Stimulated activated CD4-positive, alpha-beta T cell treated with anti-CD3 and anti-CD28 coated beads, Interleukin-4, amount 100 ng/mL, for 48 hours (primary cell): Measurements from ENCODE around the gene ITGBL1.
A peak's percentile ranks its signal among the peaks of the same experiment; 100 is the strongest.

Source experiments
- DNase-seq, 2 donors: peaks; one replicate each; pipeline ENCODE4 v3.0.0-alpha.2; 2020; ENCODE audit warnings: low read depth in 2 of 2

Gene ITGBL1

DNA sequence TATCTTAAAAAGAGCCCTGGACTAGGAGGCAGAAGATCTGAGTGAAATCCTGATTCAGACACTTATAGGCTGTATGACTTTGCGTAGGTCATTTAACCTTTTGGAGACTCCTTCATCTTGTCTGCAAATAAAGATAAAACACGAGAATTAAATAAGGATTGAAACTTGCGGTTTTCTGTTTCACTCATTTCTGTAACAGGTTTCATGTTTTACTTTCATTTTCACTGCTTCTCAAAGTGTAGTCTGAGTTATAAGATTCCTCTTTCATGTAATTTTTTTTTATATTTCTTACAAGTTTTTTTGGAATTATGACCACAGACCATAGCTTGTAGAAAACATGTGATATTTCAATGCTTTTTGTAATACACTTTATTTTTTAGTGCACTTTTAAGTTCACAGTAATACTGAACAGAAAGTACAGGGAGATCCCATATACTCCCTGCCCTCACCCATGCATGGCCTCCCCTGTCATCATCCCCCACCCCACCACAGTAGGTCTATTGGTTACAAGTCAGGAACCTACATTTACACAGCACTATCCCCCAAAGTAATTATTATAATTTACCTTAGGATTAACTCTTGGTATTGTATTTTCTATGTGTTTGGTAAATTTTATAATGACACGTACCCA, 174.6 kb downstream of the ITGBL1 start:
- DNase-seq, result peak in 1 of 2 donors; percentile 26

DNA sequence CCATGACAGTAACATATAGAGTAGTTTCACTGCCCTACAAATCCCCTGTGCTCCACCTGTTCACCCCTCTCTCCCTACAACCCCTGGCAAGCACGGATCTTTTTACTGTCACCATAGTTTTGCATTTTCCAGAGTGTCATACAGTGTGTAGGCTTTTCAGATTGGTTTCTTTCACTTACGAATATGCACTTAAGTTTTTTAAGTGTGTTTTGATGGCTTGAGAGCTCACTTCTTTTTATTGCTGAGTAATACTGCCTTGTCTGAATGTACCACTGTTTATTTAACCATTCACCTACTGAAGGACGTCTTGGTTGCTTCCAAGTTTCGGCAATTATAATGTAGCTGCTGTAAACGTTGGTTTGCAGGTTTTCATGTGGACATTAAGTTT, 175.1 kb downstream of the ITGBL1 start:
- no peak for DNase-seq

DNA sequence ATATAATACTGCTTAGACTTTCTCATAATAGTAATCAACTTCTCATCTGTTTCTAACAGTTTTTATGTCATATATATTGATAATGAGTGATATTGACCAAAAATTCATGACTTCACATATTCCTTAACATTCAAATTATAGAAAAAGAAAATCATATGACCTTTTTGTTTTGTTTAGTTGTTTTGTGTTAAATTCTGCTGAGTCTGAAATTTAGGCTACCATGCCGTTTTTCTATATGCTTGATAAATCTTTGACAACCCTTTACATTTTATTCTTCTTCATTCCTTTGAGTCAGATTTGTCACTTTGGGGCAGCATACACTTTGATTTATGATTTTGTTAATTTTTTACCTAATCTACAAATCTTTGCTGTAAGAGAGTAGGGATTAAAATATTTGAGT, 176.4 kb downstream of the ITGBL1 start:
- no peak for DNase-seq

DNA sequence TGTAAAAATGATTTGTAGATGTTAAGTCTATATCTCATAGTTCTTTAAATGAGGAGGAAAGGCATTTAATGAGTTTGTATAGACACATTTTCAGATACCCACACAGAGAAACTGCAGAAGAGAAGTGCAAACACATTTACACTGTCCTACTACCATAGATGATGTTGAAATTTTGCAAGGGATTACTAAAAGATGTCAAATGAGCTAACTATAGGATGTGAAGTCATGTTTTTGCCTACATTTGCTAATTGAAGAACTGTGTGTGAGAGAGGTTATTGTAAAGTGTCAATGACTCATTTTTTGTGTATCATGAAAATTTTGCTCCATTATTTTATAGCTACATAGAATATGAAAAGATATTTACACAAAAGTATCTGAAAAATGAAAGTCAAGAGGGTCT, 178.9 kb downstream of the ITGBL1 start:
- no peak for DNase-seq

DNA sequence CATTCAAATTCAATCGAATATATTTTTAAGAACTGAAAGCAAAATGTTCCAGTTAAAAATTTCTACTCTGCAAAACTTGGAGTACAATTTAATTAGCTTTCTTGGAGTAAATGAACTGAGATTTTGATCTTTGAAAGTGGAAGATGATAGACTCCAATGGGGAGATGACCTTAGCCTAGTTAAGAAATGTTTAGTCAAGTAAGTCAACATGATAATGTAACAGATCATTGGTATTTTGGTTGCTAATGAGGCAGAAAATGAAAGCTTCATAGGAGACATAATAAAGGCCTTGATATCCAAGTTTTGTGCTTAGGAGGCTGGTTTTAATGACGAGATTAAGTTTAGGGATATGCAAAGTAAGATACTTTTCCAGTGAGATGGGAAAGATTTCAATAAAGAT, 181.7 kb downstream of the ITGBL1 start:
- DNase-seq, result no peak

DNA sequence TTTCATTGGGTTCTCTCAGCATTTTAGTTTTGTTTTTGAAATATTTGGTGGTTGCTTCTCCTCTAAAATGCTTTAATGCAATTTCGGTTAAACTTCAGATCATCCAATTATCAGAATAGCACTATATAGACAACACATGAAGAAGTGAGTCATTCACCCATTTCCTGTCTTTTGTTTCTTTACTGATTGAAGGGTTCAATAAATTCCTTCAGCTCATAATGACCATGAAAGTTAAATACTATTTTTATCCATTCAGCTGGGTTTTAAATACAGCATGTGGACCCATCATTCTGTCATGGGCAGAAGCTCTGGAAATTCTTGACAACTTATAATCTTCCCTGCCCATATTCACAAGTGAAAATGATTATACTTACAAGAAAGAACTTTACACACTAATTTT, 187.2 kb downstream of the ITGBL1 start:
- DNase-seq, result no peak

DNA sequence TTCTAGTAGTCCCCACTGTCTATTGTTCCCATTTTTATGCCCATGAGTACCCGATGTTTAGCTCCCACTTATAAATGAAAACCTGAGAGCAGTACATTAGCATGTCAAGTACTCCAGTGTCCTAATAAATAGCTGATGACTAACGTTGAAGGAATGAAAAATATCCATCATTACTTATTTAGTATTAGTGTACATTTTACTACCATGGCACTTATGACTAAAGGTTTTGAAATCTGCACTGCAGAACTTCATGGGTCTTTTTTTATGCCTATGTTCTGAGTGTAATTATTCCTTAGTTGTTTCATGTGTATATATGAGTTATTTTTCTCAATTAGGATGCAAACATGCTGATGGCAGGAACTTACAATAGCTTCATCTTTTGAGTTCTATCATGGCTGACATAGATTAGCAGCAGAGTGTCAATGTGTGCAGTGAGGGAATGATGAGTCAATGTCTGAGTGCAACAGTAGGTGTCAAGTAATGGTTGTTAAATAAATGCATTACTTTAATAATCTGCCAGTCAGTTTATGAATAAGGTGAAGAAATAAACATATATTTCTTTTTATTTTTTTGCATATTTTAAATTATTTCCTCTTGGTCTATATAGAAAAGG, 188.4 kb downstream of the ITGBL1 start:
- DNase-seq, result no peak

DNA sequence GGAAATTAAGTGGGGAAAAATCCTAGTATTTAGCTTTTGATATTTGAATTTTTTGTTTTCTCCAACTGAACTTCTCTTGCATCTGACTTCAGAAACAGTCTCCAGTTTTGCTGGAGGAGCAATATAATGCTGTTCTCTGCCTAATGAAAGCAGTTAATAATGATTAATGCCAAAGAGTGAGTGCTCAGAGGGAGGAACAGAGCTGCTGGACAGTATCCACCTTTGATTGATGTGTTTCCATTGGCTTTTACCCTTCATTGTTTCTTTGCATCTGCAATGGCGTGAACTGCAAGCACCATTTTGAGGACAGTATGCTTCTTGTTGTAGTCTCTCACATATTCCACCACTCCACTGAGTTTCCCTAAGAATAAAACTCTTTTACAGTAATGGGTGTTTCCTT, 193.4 kb downstream of the ITGBL1 start:
- DNase-seq, result no peak

DNA sequence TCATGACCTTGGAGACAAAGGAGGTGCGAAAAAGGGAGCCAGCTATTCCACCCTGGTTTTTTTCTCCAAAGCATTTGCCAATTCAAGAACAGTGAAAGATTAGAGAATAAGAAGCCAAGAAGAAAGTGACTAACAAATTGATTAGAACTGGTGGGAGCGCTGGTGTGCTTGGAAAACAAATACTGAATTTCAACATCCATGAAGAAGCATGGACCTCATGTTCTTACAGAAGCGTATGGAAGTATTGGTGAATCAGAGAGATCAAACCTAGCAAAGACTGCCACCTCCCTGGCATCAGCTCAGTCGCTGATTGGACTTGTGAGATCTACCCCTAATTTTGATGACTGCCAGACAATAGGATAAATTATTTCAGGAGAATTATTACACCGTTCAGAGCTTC, 195.3 kb downstream of the ITGBL1 start:
- no peak for DNase-seq

DNA sequence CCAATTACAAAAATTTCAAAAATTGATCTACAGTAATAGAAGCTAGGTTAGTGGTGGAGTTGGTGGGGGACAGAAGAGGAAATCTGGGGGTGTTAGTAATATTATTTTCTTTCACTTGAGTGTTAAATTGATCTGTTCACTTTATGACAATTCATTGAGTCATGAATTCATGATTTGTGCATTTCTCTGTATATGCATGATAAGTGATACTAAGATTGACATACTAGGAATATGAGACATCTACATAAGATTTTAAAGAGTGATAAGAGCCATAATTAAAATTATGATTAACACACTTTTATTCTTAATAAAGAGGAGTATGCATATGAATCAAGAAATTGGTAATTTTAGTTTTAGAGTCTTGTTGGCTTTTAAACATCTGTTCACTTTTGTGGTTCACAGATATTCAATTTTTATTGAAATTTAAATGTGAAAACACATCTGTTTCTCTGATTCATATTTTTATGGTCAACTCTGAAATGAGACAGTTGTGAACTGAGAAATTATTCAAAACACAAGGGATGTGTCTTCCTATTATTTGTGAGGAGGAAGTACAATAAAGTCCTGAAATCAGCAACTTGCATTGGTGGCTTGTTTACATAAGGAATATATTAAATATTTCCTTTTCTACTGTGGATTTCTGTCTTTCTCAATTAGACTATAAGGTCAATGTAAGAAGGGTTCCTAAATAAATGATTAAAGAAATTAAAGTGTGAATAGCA, 196.5 kb downstream of the ITGBL1 start:
- no peak for DNase-seq

DNA sequence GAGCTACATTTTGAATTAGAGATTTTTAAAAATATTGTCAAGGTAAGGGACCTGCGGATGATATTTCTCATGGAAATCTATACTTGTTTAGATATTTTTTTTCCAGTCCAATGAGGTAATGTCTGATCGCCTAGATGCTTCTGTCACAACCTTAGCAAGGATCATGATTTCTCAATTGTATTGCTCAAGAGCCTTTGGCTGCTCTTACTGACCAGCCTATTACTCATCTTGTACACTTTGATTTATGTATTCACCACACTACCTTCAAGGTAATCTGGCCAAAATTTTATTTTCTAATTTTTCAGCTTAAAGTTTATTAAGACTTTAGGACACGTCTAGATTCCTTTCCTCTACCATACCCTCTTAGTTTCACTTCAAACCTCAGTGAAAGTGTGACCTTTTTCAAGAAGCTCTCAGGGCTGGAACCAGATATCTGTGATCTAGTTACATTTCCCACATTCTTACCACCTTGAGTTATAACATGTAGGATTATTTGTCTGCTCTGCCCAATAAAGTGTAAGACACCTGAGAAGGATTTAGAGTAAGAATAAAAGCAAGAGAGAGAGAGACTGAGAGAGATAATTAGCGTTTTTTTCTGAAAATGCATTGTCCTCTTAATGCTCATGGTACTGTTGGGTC, 197.1 kb downstream of the ITGBL1 start:
- no peak for DNase-seq

DNA sequence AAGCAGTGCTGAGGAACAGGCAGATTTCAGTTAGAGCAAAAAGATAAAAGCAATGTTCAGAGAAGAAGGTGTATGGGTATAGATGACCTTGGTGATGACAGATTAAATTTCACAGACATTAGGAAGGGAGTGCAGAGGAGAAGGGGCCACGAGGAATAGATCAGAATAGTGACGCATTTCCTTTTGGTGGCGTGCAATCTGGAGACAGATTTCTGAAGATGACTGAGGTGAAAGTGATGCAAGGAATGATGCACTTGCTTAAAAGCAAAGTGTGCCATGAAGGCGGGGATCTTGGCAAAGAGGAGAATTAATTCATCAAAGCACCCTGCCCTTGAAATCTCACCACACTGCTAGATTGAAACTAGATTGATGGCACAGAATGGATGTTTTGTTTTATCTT, 202.4 kb downstream of the ITGBL1 start:
- no peak for DNase-seq

DNA sequence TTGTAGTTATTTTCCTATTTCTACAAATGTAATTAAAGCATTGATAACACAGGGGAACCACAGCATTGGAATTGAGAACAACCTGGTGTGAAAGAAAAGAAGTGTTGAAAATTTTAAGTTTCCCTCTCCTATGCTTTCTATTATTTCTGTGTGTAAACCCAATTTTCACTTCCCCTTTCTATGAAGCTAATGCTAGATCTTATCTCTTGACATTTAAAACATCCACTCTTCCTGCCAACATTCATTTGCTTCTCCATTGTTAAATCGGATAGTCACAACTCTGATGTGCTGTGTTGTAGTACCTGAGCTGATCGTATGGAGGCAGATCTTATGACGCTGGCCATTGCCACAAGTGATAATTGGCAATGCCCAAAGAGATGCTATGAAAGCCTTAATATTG, 203.0 kb downstream of the ITGBL1 start:
- DNase-seq, result no peak

DNA sequence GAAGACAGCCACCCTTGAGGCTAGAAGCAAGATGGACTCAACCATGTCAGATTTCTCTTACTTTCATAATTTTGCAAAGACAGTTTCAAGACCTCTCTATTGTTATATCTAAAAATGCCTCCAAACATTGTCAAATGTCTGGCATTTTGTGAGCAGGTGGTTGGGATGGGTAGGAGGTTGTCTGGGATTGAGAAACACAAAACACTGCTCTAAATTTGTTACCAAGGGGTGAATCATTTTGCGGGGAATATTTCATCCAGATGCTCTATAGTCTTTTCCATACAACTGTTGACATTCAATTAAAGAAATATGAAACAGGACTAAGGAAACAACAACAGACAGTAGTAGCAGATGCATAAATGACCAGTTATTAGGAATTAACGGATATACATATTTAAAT, 208.2 kb downstream of the ITGBL1 start:
- DNase-seq, result no peak

DNA sequence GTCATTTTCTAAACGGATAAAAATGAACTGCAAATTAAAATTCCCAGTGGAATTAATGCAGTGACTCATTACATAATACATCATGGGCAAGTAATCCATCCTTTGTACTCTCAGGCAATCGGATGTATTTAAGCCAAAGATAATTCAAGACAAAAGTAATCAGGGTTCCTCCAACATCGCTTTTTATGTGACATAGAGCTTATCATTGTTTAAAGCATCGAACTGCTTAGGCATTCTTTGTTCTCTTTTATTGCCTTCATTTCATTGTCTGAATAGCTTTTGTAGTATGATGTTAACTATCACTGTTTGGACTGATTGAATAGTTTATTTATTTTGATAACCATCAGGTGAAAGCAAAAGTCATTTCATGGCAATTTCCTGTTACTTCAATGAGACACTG, 209.4 kb downstream of the ITGBL1 start:
- DNase-seq, result no peak

DNA sequence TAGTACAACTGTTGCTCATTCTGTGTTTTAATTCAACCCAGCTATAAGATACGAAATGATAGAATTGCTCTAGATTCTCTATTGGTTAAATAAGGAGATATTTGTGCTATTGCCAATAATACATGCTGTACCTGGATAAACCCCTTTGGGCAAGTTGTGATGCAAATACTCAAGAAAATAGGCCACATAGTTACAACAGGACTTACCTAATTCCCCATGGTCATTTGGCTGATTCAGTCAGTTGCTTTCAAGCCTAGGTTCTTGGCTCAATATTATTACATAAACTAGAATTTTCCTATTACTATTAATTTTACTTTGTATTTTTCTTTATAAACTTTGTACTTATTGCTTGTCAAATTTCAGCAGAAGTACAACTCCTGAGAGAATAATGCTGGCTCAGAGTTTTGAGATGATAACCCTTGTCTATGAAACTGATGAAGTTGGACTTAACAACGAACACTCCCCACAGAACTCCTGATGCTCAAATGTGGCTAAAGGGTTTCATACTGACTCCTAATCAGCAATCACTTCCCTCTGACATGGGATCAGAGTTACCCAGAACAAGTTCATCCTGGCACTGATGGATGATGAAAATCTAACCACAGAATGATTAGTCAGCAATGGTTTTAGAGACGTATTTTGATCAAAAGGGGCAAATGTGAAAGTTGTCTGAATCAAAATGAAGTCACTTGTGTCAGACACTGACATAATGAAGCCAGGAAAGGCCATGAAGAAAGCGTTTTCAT, 221.1 kb downstream of the ITGBL1 start:
- no peak for DNase-seq

DNA sequence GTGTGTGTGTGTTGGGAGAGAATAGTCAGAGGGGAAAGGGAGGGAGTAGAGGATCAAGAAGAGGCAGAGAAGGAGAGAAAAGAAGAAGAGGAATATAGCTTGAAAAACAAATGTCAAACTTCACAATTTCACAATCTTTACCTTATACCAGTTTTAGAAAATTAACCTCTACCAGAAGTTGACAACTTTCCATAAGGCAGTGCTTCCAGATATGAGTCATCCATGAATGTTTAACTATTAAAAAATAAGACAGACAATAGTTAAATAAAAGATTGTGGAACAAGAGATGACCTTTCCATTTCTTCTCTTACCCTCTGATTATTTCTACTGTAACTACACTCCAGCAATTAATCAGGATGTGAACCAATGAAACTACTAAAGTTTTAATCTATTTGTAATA, 229.4 kb downstream of the ITGBL1 start:
- DNase-seq, result no peak

DNA sequence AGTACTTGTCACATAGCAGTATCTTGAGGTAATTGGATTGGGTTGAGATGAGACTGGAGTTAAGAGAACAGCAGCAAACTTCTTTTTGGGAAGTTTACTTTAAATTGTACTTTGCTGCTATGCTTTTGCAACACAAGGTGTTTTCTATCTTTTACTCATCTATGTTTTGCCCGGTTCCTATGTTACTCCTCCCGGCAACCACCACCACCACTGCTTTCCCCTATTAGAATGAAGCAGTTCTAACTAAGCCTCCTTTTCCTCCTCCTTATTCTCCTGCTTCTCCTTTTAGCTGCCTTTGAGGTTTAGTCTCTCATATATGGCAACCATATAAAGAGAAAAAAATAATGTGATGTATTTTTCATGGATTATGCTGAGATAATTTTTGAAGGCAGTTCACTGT, 233.5 kb downstream of the ITGBL1 start:
- DNase-seq, result no peak

DNA sequence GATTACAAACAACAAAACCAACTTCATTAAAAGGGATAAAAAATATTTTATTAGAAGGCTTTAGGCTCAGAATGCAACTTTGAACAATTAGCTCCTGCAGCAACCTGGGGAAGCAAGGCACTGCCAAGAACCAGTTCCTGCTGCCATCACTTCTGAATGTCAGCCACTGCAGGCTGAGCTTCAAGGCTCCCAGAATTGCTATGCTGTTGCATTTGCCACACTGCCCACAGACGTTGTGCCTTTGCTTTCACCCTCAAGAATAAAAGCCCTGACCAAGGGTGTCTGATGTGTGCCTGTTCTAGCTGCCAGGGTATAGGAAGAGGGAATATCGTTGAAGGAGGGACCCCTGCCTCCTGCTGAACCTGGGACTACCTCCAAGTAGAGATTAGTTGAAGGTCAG, 238.4 kb downstream of the ITGBL1 start:
- DNase-seq, result no peak

DNA sequence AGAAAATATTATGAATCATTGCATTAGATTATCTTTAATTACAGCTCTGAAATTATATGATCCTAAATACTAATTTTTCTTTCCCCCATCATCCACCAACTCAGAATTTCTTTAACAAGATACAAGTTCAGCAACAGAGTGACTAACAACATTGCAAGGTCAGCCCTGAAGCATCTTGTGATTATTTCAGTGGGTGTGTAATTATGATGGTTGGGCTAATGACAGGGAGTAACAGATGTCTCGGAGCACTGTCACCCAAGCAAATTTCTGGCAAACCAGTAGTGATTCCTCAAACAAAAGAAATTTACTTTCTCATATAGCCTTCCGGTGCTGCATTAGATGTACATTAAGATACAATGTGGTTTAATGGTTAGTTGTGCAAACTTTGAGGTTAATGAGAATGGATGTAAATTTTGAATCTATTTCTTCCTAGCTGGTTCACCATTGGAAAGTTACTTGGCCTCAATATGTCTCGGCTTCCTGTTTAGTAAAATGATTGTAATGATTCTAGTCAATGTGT, 238.9 kb downstream of the ITGBL1 start:
- no peak for DNase-seq

DNA sequence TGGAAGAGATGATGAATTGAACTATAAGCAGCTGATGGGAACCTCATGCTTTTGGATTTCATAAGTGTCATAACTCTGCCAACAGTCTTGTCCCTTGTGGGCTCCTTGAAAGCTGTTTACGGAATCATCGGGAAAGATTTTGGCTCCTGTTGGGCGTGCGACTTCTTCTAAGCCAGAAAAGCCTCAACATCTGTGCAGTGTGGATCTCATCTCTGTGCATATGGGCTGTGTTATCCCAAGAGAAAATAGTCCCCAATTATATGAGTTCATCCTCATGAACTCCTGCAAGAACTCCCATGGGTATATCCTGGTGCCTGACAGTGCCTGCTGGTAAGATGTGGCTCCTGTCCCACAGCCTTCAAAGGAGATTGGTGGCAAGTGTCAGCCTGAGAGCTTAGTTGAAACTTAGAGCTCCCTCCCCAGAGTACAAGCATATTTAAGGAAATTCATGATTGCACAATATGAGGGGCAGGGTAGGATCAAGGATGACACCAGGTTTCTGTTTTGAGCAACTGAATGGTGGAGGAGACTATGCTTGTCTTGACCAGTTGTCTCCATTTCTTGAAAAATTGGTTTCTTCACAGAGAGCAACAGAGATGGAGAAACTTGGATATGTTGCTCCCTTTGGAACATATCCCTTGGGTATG, 243.5 kb downstream of the ITGBL1 start:
- DNase-seq, result no peak

DNA sequence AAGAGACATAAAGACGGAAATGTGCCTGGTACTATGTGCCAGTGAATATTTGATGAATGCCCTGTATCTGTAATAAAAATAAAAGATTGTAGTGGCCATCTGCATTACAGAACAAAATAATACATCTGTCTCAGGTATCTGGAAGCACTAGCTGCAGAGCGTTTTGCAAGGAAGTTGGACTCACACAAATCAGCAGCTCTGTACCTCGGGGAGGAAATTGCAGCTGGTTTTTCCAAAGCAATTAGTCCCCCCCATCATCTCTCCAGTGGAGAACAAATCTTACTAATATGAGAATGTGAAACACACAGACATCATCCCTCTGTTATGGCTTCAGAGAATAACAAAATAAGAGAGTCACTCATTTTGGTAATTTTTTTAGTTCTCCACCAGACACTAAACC, 245.3 kb downstream of the ITGBL1 start:
- DNase-seq, result no peak
